GM19397 (cell line): ENCODE results near the gene CAMK1D.
"Not testable (repeated sequence)": the region's sequence is repeated elsewhere in the genome, so short reads cannot be mapped to it uniquely, and the experiment has no call there.

ENCODE experiments used
- ATAC-seq: cut with Tn5 transposase; IDR thresholded peaks from one replicate; pipeline ENCODE4 v1.9.1; 2021; ENCODE audit warnings: mild to moderate bottlenecking, moderate library complexity; ENCODE audit not compliant: unreplicated experiment

CAMK1D gene

GRCh38 chr10:12835709-12836108, 486.4 kb downstream of the CAMK1D start:
- ATAC-seq = no peak

GRCh38 chr10:12838366-12838765, 489.0 kb downstream of the CAMK1D start:
- ATAC-seq = no peak

GRCh38 chr10:12838995-12839927, 489.9 kb downstream of the CAMK1D start:
- no peak for ATAC-seq

- no peak for ATAC-seq
Observed at GRCh38 chr10:12839941-12840611, 490.7 kb downstream of the CAMK1D start.

GRCh38 chr10:12841426-12841825, 492.1 kb downstream of the CAMK1D start:
- no peak for ATAC-seq

- ATAC-seq = no peak
Observed at GRCh38 chr10:12841826-12842225, 492.5 kb downstream of the CAMK1D start.

GRCh38 chr10:12842310-12842709, 493.0 kb downstream of the CAMK1D start:
- ATAC-seq = no peak

GRCh38 chr10:12843296-12843945, 494.1 kb downstream of the CAMK1D start:
- ATAC-seq = no peak

- ATAC-seq = no peak
Observed at GRCh38 chr10:12844811-12845483, 495.6 kb downstream of the CAMK1D start.

GRCh38 chr10:12846718-12847117, 497.4 kb downstream of the CAMK1D start:
- ATAC-seq = no peak

- ATAC-seq = no peak
Observed at GRCh38 chr10:12847361-12847975, 498.1 kb downstream of the CAMK1D start.

GRCh38 chr10:12848439-12849173, 499.3 kb downstream of the CAMK1D start:
- no peak for ATAC-seq

- no peak for ATAC-seq
Observed at GRCh38 chr10:12849319-12850181, 500.2 kb downstream of the CAMK1D start.

GRCh38 chr10:12852687-12853086, 503.3 kb downstream of the CAMK1D start:
- ATAC-seq = no peak

GRCh38 chr10:12854988-12855387, 505.6 kb downstream of the CAMK1D start:
- ATAC-seq = no peak

- ATAC-seq = no peak
Observed at GRCh38 chr10:12862459-12862858, 513.1 kb downstream of the CAMK1D start.

- ATAC-seq = not testable (repeated sequence)
Observed at GRCh38 chr10:12865515-12865914, 516.2 kb downstream of the CAMK1D start.

- no peak for ATAC-seq
Observed at GRCh38 chr10:12868229-12868628, 518.9 kb downstream of the CAMK1D start.

- no peak for ATAC-seq
Observed at GRCh38 chr10:12869427-12869826, 520.1 kb downstream of the CAMK1D start.
